Body of pancreas (tissue), 4 donors: Measurements from ENCODE around the gene OLIG1. TPM values are rescaled to one million over a fixed set of nuclear protein-coding genes. Genes with fewer than 3 reads are reported as not detected.

Experiments
- ATAC-seq: fragments of 150-250 bp; one replicate; pipeline ENCODE4 v1.9.1; 2016
- DNase-seq, 4 donors: peaks; one replicate each; pipeline ENCODE4 v3.0.0-alpha.2; 2019
- H3K27ac ChIP-seq, 4 donors: fragments of 200-600 bp; sonication (generic); 1 replicate in 3 of 4; 2 replicates in 1 of 4; pipeline versions ENCODE4 v1.5.1 to v1.6.1; 2016 to 2019; ENCODE audit warnings: mild to moderate bottlenecking in 1 of 4, mixed read lengths in 1 of 4, moderate library complexity in 1 of 4
- H3K27me3 ChIP-seq, 2 donors: fragments of 200-600 bp; sonication (generic); one replicate each; pipeline ENCODE4 v1.6.0; 2016; ENCODE audit warnings: mild to moderate bottlenecking in 1 of 2
- H3K36me3 ChIP-seq, 2 donors: fragments of 200-600 bp; sonication (generic); replicated peaks in 1 of 2; 2 replicates each; pipeline ENCODE4 v1.5.1; 2016; ENCODE audit warnings: low read depth in 2 of 2; ENCODE audit not compliant: insufficient read depth in 1 of 2
- H3K4me1 ChIP-seq: fragments of 200-600 bp; sonication (generic); one replicate; pipeline ENCODE4 v1.6.0; 2016
- H3K4me3 ChIP-seq, 2 donors: fragments of 200-600 bp; sonication (generic); 1 replicate in 1 of 2; 2 replicates in 1 of 2; pipeline ENCODE4 v1.5.1; 2016 to 2019
- H3K9me3 ChIP-seq, 3 donors: fragments of 200-600 bp; sonication (generic); 1 replicate in 2 of 3; 2 replicates in 1 of 3; pipeline ENCODE4 v1.5.1; 2016
- CTCF ChIP-seq, 7 experiments: fragments of 450-650 bp in 4 of 7; fragments of 200-600 bp in 3 of 7; sonication (generic) in 3 of 7; IDR thresholded peaks; one replicate each; pipeline ENCODE4 v1.5.1; 2016 to 2019; ENCODE audit warnings: antibody characterized with exemption in 7 of 7
- POLR2A ChIP-seq, 3 donors: fragments of 450-650 bp; IDR thresholded peaks; one replicate each; pipeline ENCODE4 v1.6.1; 2016; ENCODE audit warnings: antibody characterized with exemption in 3 of 3, mild to moderate bottlenecking in 2 of 3
- WGBS, 2 donors: methylation state at CpG; one replicate each; pipeline ENCODE4 v1.1.5; 2017; 5-methylcytosine and 5-hydroxymethylcytosine counted together
- intact Hi-C: fragments of 100-400 bp; cut with DNase I; formaldehyde crosslinking; loops from one replicate; pipeline ENCODE4 v1.15.1; 2023
- total RNA-seq, 2 donors: library from RNA; depleted of rRNA; stranded (reverse); fragments of >200 nt; gene quantifications; one replicate each; pipeline ENCODE4 v1.1.0, GENCODE V29; 2016

Gene OLIG1
- total RNA-seq, 2 donors from 2014 or later = not detected

- Histone ChIP-seq H3K27me3 (no peaks in the 10 kb centered on the region), H3K4me1 (no peaks in the 10 kb centered on the region), H3K36me3 (no peaks in the 10 kb centered on the region), H3K27ac (no peak overlapping the region), H3K4me3 (no peak overlapping the region), H3K9me3 (no peaks in the 10 kb centered on the region)
- no peak for TF ChIP-seq POLR2A (IDR thresholded peaks at IDR 0.05)
- intact Hi-C loops = no loop called here
- WGBS, 2 donors = 63 to 72% methylated on average over 3 of the region's 3 CpGs
- ATAC-seq = no peak
- no peak for DNase-seq
These were observed 10.8 kb downstream of the OLIG1 start for GRCh38 chr21:33080776-33081175.

- Histone ChIP-seq H3K27ac (no peak overlapping the region), H3K4me1 (no peaks in the 10 kb centered on the region), H3K9me3 (no peaks in the 10 kb centered on the region), H3K27me3 (no peaks in the 10 kb centered on the region), H3K36me3 (no peaks in the 10 kb centered on the region), H3K4me3 (no peak overlapping the region)
- intact Hi-C loops = no loop called here
- TF ChIP-seq CTCF (IDR thresholded peaks at IDR 0.05) (no peak), POLR2A (IDR thresholded peaks at IDR 0.05) (no peak)
- no peak for DNase-seq
- 32 to 47% methylated on average over 5 of the region's 5 CpGs for WGBS, 2 donors
- no peak for ATAC-seq
These were observed 18.4 kb downstream of the OLIG1 start for GRCh38 chr21:33088384-33088783.

DNA sequence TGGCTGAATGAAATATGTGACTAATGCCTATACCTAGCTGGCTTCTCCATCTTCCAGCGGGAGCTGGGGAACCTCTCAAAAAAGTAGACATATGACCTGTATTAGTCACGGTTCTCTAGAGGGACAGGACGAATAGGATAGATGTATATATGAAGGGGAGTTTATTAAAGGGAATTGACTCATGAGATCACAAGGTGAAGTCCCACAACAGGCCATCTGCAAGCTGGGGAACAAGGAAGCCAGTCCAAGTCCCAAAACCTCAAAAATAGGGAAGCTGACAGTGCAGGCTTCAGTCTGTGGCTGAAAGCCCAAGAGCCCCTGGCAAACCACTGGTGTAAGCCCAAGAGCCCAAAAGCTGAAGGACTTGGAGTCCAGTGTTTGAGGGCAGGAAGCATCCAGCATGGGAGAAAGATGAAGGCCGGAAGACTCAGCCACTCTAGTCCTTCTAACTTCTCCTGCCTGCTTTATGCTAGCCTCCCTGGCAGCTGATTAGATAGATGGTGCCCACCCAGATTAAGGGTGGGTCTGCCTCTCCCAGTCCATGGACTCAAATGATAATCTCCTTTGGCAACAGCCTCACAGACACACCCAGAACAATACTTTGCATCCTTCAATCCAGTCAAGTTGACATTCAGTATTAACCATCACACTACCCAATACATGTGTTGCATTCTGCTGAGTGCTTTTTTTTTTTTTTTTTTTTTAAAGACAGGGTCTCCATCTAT, 19.6 kb downstream of the OLIG1 start:
- H3K36me3 ChIP-seq = no peaks in the 10 kb centered on the region
- intact Hi-C loops = no loop called here
- peak in 1 of 4 donors; percentile 55 for DNase-seq
- no peak for TF ChIP-seq POLR2A (IDR thresholded peaks at IDR 0.05)
- no peak for TF ChIP-seq CTCF (IDR thresholded peaks at IDR 0.05)
- no peak for ATAC-seq
- no peak overlapping the region for H3K4me3 ChIP-seq
- no peaks in the 10 kb centered on the region for H3K9me3 ChIP-seq
- H3K4me1 ChIP-seq = no peaks in the 10 kb centered on the region
- WGBS, 2 donors = 64 to 74% methylated on average over 4 of the region's 4 CpGs
- H3K27me3 ChIP-seq = no peaks in the 10 kb centered on the region
- H3K27ac ChIP-seq = no peak overlapping the region

- no peak for DNase-seq
- no peaks in the 10 kb centered on the region for H3K4me1 ChIP-seq
- ATAC-seq = no peak
- 47 to 56% methylated on average over 5 of the region's 5 CpGs for WGBS, 2 donors
- H3K27ac ChIP-seq = no peak overlapping the region
- no peaks in the 10 kb centered on the region for H3K9me3 ChIP-seq
- H3K27me3 ChIP-seq = no peaks in the 10 kb centered on the region
- intact Hi-C loops = no loop called here
- no peaks in the 10 kb centered on the region for H3K36me3 ChIP-seq
- TF ChIP-seq CTCF (IDR thresholded peaks at IDR 0.05) (no peak), POLR2A (IDR thresholded peaks at IDR 0.05) (no peak)
- no peak overlapping the region for H3K4me3 ChIP-seq
These were observed 26.5 kb downstream of the OLIG1 start for GRCh38 chr21:33096426-33096825.

GRCh38 chr21:33099131-33099530, 29.2 kb downstream of the OLIG1 start:
- no peak for TF ChIP-seq POLR2A (IDR thresholded peaks at IDR 0.05)
- TF ChIP-seq CTCF (IDR thresholded peaks at IDR 0.05) = no peak
- H3K27me3 ChIP-seq = no peaks in the 10 kb centered on the region
- no peaks in the 10 kb centered on the region for H3K9me3 ChIP-seq
- no peak for ATAC-seq
- no peaks in the 10 kb centered on the region for H3K36me3 ChIP-seq
- WGBS, 2 donors = 64 to 75% methylated on average over 7 of the region's 7 CpGs
- intact Hi-C loops = no loop called here
- H3K4me1 ChIP-seq = no peaks in the 10 kb centered on the region
- DNase-seq = no peak
- no peak overlapping the region for H3K4me3 ChIP-seq
- no peak overlapping the region for H3K27ac ChIP-seq
